ENCODE measurements around the gene LAMTOR4. TPM values are rescaled to one million over a fixed set of nuclear protein-coding genes. Genes with fewer than 3 reads are reported as not detected.

LAMTOR4 gene
- total RNA-seq, 4 donors from 2014 or later = 109 to 228 (median 148) TPM

DNA sequence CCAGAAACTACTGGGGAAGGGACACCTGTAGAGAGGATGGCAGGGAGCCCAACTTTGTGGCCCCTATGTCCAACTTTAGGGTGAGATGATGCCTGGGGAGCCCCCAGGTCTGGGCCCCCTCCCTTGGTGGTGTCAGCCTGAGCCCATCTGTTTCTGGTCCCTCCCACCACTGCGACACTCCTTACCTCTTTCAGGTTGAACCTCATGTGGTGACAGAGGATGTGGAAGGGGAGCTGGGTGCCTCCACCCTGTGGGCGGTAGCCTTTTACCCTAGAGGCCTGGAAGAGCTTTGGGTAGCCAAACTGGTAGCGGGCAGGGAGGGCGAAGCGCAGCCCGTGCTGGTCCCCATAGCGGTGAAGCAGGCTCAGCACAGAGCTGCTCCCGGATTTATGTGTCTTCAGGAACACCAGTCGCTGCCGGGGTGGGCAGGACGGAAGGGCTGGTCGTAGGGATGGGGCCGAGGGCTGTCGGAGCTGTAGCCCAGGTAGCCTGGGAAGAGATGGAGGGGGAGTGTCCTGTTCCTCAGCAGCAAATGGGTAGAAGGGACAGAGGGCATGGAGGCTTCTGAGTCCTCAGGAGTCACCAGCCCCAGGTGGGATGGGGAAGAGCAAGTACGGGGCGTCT is 17.7 kb downstream of the LAMTOR4 start:
- no peak overlapping the region for H3K4me3 ChIP-seq
- no peak for TF ChIP-seq POLR2AphosphoS5 (IDR thresholded peaks at IDR 0.05)
- no peak for TF ChIP-seq POLR2A (IDR thresholded peaks at IDR 0.05)
- peaks cover 0 to 33% (median 0%) of the 10 kb centered on the region in 3 donors for H3K4me1 ChIP-seq
- peaks cover 38% of the 10 kb centered on the region for H3K27me3 ChIP-seq
- no peaks in the 10 kb centered on the region for H3K36me3 ChIP-seq
- ATAC-seq = no peak
- no peak overlapping the region for H3K27ac ChIP-seq
- H3K9me3 ChIP-seq = no peaks in the 10 kb centered on the region
- WGBS, 2 donors (ENCODE audit: low coverage in 1 of 2) = 85 to 100% methylated on average over 1 to 4 of the region's 16 CpGs

DNA sequence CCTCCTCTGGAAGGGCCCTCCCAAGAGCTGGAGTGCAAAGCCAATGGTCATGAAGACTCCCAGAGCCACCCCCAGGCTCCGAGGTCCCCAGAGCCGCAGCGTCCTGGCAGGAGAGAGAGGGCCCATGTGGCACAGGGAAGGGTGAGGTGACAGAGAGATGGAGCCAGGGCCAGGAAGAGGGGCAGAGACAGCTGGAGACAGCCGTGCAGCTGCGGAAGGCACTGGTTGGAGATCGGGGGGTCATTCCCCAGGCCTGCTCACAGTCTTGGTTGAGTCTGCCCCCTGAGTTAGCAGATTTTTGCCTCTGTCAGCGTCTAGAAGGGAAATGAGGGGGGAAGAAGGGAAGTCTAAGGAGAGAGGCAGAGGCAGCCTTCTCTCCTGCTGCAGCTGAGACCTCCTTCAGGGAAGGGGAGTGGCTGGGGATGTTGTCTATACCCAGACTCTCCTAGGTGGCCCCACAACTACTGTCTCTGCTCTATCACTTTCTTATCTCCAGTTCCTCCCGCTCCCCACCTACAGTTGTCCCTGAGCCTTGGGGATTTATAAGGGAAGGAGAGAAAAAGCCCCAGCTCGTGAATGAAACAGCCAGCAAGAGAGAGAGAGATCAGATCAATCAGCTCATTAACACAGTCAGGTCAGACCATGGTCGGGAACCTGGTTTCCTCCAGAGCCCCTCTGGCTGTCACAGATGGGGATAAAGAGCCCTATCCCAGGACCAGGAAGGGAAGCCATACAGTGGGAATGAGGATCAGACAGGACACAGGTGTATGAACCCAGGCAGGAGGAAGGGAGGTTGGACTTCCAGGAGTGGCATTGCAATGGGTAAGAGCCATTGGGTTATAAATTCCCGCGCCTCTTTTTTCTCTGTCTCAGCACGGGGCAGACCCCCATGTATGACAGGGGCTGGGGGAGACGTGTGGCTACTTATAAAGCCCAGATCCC is 18.5 kb downstream of the LAMTOR4 start:
- TF ChIP-seq, protein P1, sequence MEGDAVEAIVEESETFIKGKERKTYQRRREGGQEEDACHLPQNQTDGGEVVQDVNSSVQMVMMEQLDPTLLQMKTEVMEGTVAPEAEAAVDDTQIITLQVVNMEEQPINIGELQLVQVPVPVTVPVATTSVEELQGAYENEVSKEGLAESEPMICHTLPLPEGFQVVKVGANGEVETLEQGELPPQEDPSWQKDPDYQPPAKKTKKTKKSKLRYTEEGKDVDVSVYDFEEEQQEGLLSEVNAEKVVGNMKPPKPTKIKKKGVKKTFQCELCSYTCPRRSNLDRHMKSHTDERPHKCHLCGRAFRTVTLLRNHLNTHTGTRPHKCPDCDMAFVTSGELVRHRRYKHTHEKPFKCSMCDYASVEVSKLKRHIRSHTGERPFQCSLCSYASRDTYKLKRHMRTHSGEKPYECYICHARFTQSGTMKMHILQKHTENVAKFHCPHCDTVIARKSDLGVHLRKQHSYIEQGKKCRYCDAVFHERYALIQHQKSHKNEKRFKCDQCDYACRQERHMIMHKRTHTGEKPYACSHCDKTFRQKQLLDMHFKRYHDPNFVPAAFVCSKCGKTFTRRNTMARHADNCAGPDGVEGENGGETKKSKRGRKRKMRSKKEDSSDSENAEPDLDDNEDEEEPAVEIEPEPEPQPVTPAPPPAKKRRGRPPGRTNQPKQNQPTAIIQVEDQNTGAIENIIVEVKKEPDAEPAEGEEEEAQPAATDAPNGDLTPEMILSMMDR (IDR thresholded peaks at IDR 0.05) = no peak
- TF ChIP-seq POLR2A (IDR thresholded peaks at IDR 0.05) = no peak
- no peak for TF ChIP-seq EP300 (IDR thresholded peaks at IDR 0.05)
- TF ChIP-seq POLR2AphosphoS5 (IDR thresholded peaks at IDR 0.05) = no peak
- peaks cover 0 to 41% (median 3%) of the 10 kb centered on the region in 3 donors for H3K4me1 ChIP-seq
- H3K4me3 ChIP-seq = peak overlapping the region in 1 of 2 donors; percentile 53
- no peaks in the 10 kb centered on the region for H3K36me3 ChIP-seq
- WGBS, 2 donors (ENCODE audit: low coverage in 1 of 2) = 63 to 68% methylated on average over 3 to 9 of the region's 14 CpGs
- H3K27me3 ChIP-seq = peaks cover 46% of the 10 kb centered on the region
- H3K27ac ChIP-seq = peak overlapping the region in 2 of 4 donors; percentile 73 to 83
- no peaks in the 10 kb centered on the region for H3K9me3 ChIP-seq
- no peak for ATAC-seq

DNA sequence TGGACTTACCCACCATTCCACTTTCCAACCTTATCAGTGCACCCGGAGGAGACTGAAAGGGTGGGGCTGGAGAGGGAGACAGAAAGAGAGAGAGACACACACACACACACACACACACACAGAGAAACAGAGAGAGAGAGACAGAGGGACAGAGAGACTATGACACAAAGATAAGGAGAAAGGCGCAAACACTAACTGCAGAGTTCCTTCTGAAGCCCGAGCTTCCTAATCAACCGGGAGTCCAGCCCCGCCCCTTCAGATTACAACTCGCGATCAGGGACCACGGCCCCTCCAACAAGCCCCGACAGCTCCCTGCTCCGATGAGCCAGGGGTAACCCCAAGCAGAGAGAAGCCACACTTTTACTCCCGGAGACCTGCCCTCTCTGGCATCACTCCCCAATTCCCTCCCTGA is 19.2 kb downstream of the LAMTOR4 start:
- Histone ChIP-seq H3K27ac (peak overlapping the region in 3 of 4 donors; percentile 63 to 83 (median 73)), H3K27me3 (peaks cover 50% of the 10 kb centered on the region), H3K9me3 (no peaks in the 10 kb centered on the region), H3K4me1 (peaks cover 0 to 41% (median 3%) of the 10 kb centered on the region in 3 donors), H3K4me3 (peak overlapping the region; percentile 22 to 53), H3K36me3 (no peaks in the 10 kb centered on the region)
- ATAC-seq = peak; percentile 15
- TF ChIP-seq EP300 (IDR thresholded peaks at IDR 0.05) (no peak), POLR2AphosphoS5 (IDR thresholded peaks at IDR 0.05) (no peak), POLR2A (IDR thresholded peaks at IDR 0.05) (no peak)
- TF ChIP-seq, protein P1 (IDR thresholded peaks at IDR 0.05) = no peak
- WGBS, 2 donors (ENCODE audit: low coverage in 1 of 2) = 5 to 22% methylated on average over 1 to 8 of the region's 11 CpGs

DNA sequence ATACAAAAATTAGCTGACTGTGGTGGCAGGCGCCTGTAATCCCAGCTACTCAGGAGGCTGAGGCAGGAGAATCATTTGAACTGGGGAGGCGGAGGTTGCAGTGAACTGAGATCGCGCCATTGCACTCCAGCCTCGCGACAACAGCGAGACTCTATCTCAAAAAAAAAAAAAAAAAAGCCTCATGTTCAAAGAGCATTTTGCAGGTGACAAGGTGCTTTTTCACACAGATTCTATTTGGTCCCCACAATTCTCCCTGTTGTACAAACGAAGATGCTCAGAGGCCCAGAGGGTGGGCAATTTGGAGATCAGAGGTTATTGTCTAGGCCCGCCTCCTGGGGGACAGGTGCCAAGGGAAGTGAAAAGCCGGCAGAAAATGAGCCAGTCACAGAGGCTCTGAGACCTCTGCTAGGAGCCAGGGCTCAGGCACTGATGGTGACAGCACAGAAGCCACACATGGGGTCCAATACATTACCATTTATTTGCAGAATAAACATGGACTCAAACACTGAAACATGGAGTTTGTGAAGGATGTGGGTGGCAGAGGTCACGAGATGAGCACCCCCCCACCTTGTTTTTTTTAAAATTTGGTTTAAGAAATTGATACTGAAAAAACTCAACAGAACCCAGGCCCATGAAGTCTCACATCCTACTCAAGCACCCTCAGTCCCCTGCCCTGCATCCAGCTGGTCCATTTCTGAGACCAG is 20.6 kb downstream of the LAMTOR4 start:
- no peak for TF ChIP-seq POLR2AphosphoS5 (IDR thresholded peaks at IDR 0.05)
- TF ChIP-seq, protein P1 (IDR thresholded peaks at IDR 0.05) = no peak
- no peak for TF ChIP-seq POLR2A (IDR thresholded peaks at IDR 0.05)
- TF ChIP-seq EP300 (IDR thresholded peaks at IDR 0.05) = no peak
- H3K4me3 ChIP-seq = peak overlapping the region in 1 of 2 donors; percentile 53
- no peaks in the 10 kb centered on the region for H3K9me3 ChIP-seq
- H3K27ac ChIP-seq = peak overlapping the region in 3 of 4 donors; percentile 63 to 83 (median 73)
- 78 to 79% methylated on average over 9 to 10 of the region's 11 CpGs for WGBS, 2 donors (ENCODE audit: low coverage in 1 of 2)
- H3K27me3 ChIP-seq = peaks cover 60% of the 10 kb centered on the region
- ATAC-seq = no peak
- peaks cover 0 to 41% (median 3%) of the 10 kb centered on the region in 3 donors for H3K4me1 ChIP-seq
- H3K36me3 ChIP-seq = no peaks in the 10 kb centered on the region

Measured in gastroesophageal sphincter (tissue), 4 donors.